Immature natural killer cell (primary cell): ENCODE results near the gene TEP1. TPM values are rescaled to one million over a fixed set of nuclear protein-coding genes. Genes with fewer than 3 reads are reported as not detected.

Experiments used
- DNase-seq, 3 donors: peaks; one replicate each; pipeline ENCODE4 v3.0.0; 2022; ENCODE audit warnings: mixed read lengths in 1 of 3
- H3K27ac Mint-ChIP-seq, 6 donors: one replicate each; pipeline ENCODE4 v1.8.0; 2020; ENCODE audit warnings: mixed read lengths in 6 of 6, mild to moderate bottlenecking in 5 of 6, inconsistent platforms in 4 of 6, moderate library complexity in 3 of 6
- H3K27me3 Mint-ChIP-seq, 3 donors: one replicate each; pipeline ENCODE4 v1.8.0; 2020 to 2021; ENCODE audit warnings: low read depth in 3 of 3, mild to moderate bottlenecking in 3 of 3, mixed read lengths in 3 of 3, moderate library complexity in 3 of 3, inconsistent platforms in 1 of 3
- H3K36me3 Mint-ChIP-seq, 3 donors: one replicate each; pipeline ENCODE4 v1.8.0; 2020; ENCODE audit warnings: mixed read lengths in 3 of 3, inconsistent platforms in 2 of 3, mild to moderate bottlenecking in 2 of 3
- H3K4me1 Mint-ChIP-seq, 2 donors: one replicate each; pipeline ENCODE4 v1.8.0; 2020; ENCODE audit warnings: inconsistent platforms in 2 of 2, mild to moderate bottlenecking in 2 of 2, mixed read lengths in 2 of 2, moderate library complexity in 1 of 2
- H3K4me3 Mint-ChIP-seq, 5 donors: one replicate each; pipeline ENCODE4 v1.8.0; 2020; ENCODE audit warnings: mild to moderate bottlenecking in 5 of 5, mixed read lengths in 5 of 5, inconsistent platforms in 3 of 5, moderate library complexity in 3 of 5
- H3K9me3 Mint-ChIP-seq, 6 donors: one replicate each; pipeline ENCODE4 v1.8.0; 2020; ENCODE audit warnings: mild to moderate bottlenecking in 6 of 6, mixed read lengths in 6 of 6, inconsistent platforms in 4 of 6, moderate library complexity in 3 of 6
- polyA plus RNA-seq, 3 donors: library from polyadenylated mRNA; unstranded; fragments of 300-500 nt; fragmentation: Illumina TruSeq; gene quantifications; one replicate each; pipeline ENCODE4 v1.2.3, GENCODE V29; 2021

TEP1 gene
- polyA plus RNA-seq, 3 donors from 2014 or later: 4.2 to 8.1 TPM; not detected in 1

- no peak for DNase-seq
- no peak overlapping the region for H3K27ac Mint-ChIP-seq
These were observed 9.6 kb upstream of the TEP1 start for GRCh38 chr14:20422886-20423285.

GRCh38 chr14:20421267-20421666 lies 8.0 kb upstream of the TEP1 start:
- Mint-ChIP-seq H3K4me3 (no peak overlapping the region), H3K27me3 (peaks cover 0 to 4% (median 2%) of the 10 kb centered on the region in 3 donors), H3K36me3 (no peaks in the 10 kb centered on the region), H3K4me1 (no peaks in the 10 kb centered on the region), H3K9me3 (no peaks in the 10 kb centered on the region), H3K27ac (no peak overlapping the region)
- DNase-seq: no peak

More at GRCh38 chr14:20422886-20423285, 9.6 kb upstream of the TEP1 start:
- H3K9me3 Mint-ChIP-seq: no peaks in the 10 kb centered on the region
- no peaks in the 10 kb centered on the region for H3K36me3 Mint-ChIP-seq
- H3K4me3 Mint-ChIP-seq: no peak overlapping the region
- H3K4me1 Mint-ChIP-seq: peaks cover 7 to 9% of the 10 kb centered on the region in 2 donors
- H3K27me3 Mint-ChIP-seq: peaks cover 0 to 4% (median 2%) of the 10 kb centered on the region in 3 donors

- Mint-ChIP-seq H3K4me3 (no peak overlapping the region), H3K9me3 (no peaks in the 10 kb centered on the region), H3K36me3 (no peaks in the 10 kb centered on the region), H3K27ac (no peak overlapping the region), H3K4me1 (peaks cover 3 to 12% of the 10 kb centered on the region in 2 donors), H3K27me3 (peaks cover 0 to 4% (median 2%) of the 10 kb centered on the region in 3 donors)
- no peak for DNase-seq
These were observed 6.1 kb upstream of the TEP1 start for GRCh38 chr14:20419419-20419818.

GRCh38 chr14:20418501-20418909 lies 5.2 kb upstream of the TEP1 start:
- no peak overlapping the region for H3K27ac Mint-ChIP-seq
- peaks cover 13 to 21% of the 10 kb centered on the region in 2 donors for H3K4me1 Mint-ChIP-seq
- H3K27me3 Mint-ChIP-seq: peaks cover 1 to 4% (median 3%) of the 10 kb centered on the region in 3 donors
- H3K36me3 Mint-ChIP-seq: no peaks in the 10 kb centered on the region
- no peaks in the 10 kb centered on the region for H3K9me3 Mint-ChIP-seq
- H3K4me3 Mint-ChIP-seq: no peak overlapping the region
- DNase-seq: no peak

GRCh38 chr14:20417250-20418186 lies 4.2 kb upstream of the TEP1 start:
- peaks cover 21 to 31% of the 10 kb centered on the region in 2 donors for H3K4me1 Mint-ChIP-seq

GRCh38 chr14:20416223-20416622 lies 2.9 kb upstream of the TEP1 start:
- no peaks in the 10 kb centered on the region for H3K9me3 Mint-ChIP-seq
- H3K4me3 Mint-ChIP-seq: no peak overlapping the region
- peaks cover 30 to 43% of the 10 kb centered on the region in 2 donors for H3K4me1 Mint-ChIP-seq
- H3K36me3 Mint-ChIP-seq: no peaks in the 10 kb centered on the region
- no peak for DNase-seq
- peaks cover 1 to 4% (median 2%) of the 10 kb centered on the region in 3 donors for H3K27me3 Mint-ChIP-seq
- peak overlapping the region in 4 of 6 donors; percentile 5 to 22 (median 10) for H3K27ac Mint-ChIP-seq

More at GRCh38 chr14:20417250-20418186, 4.2 kb upstream of the TEP1 start:
- no peak for DNase-seq
- H3K36me3 Mint-ChIP-seq: no peaks in the 10 kb centered on the region
- H3K4me3 Mint-ChIP-seq: no peak overlapping the region
- H3K9me3 Mint-ChIP-seq: no peaks in the 10 kb centered on the region
- no peak overlapping the region for H3K27ac Mint-ChIP-seq
- peaks cover 1 to 4% (median 2%) of the 10 kb centered on the region in 3 donors for H3K27me3 Mint-ChIP-seq

GRCh38 chr14:20415782-20416206 lies 2.5 kb upstream of the TEP1 start:
- DNase-seq: peak; percentile 40 to 52 (median 47)
- peak overlapping the region in 5 of 6 donors; percentile 7 to 78 (median 22) for H3K27ac Mint-ChIP-seq
- H3K4me3 Mint-ChIP-seq: peak overlapping the region in 2 of 5 donors; percentile 0 to 5
- H3K36me3 Mint-ChIP-seq: no peaks in the 10 kb centered on the region
- H3K27me3 Mint-ChIP-seq: peaks cover 1 to 4% (median 2%) of the 10 kb centered on the region in 3 donors
- peaks cover 34 to 47% of the 10 kb centered on the region in 2 donors for H3K4me1 Mint-ChIP-seq
- H3K9me3 Mint-ChIP-seq: no peaks in the 10 kb centered on the region

GRCh38 chr14:20413744-20414082 lies 412 bp upstream of the TEP1 start:
- peak; percentile 10 to 27 (median 21) for DNase-seq
- Mint-ChIP-seq H3K4me1 (peaks cover 36 to 61% of the 10 kb centered on the region in 2 donors), H3K9me3 (no peaks in the 10 kb centered on the region), H3K36me3 (no peaks in the 10 kb centered on the region), H3K27me3 (peaks cover 0 to 2% (median 1%) of the 10 kb centered on the region in 3 donors), H3K4me3 (peak overlapping the region; percentile 96 to 100 (median 99)), H3K27ac (peak overlapping the region; percentile 94 to 100 (median 98))

- peaks cover 37 to 61% of the 10 kb centered on the region in 2 donors for H3K4me1 Mint-ChIP-seq
- peak; percentile 38 to 49 (median 46) for DNase-seq
- H3K27ac Mint-ChIP-seq: peak overlapping the region; percentile 94 to 100 (median 98)
- peaks cover 0 to 4% (median 0%) of the 10 kb centered on the region in 3 donors for H3K36me3 Mint-ChIP-seq
- peaks cover 0 to 2% (median 1%) of the 10 kb centered on the region in 3 donors for H3K27me3 Mint-ChIP-seq
- H3K4me3 Mint-ChIP-seq: peak overlapping the region; percentile 96 to 100 (median 99)
- H3K9me3 Mint-ChIP-seq: no peaks in the 10 kb centered on the region
These were observed 890 bp downstream of the TEP1 start for GRCh38 chr14:20412411-20412810.

- peaks cover 0 to 2% (median 1%) of the 10 kb centered on the region in 3 donors for H3K27me3 Mint-ChIP-seq
- no peaks in the 10 kb centered on the region for H3K9me3 Mint-ChIP-seq
- no peak for DNase-seq
- H3K4me1 Mint-ChIP-seq: peaks cover 41 to 71% of the 10 kb centered on the region in 2 donors
- peaks cover 0 to 22% (median 21%) of the 10 kb centered on the region in 3 donors for H3K36me3 Mint-ChIP-seq
- H3K27ac Mint-ChIP-seq: peak overlapping the region; percentile 1 to 67 (median 27)
- H3K4me3 Mint-ChIP-seq: no peak overlapping the region
These were observed 4.1 kb downstream of the TEP1 start for GRCh38 chr14:20409226-20409625.

GRCh38 chr14:20403521-20403920 lies 9.8 kb downstream of the TEP1 start:
- Mint-ChIP-seq H3K4me3 (no peak overlapping the region), H3K27me3 (peaks cover 0 to 2% (median 0%) of the 10 kb centered on the region in 3 donors), H3K4me1 (peaks cover 11 to 23% of the 10 kb centered on the region in 2 donors), H3K27ac (no peak overlapping the region), H3K36me3 (peaks cover 15 to 56% (median 32%) of the 10 kb centered on the region in 3 donors), H3K9me3 (no peaks in the 10 kb centered on the region)
- DNase-seq: no peak

GRCh38 chr14:20400965-20401593 lies 12.2 kb downstream of the TEP1 start:
- Mint-ChIP-seq H3K27ac (peak overlapping the region in 3 of 6 donors; percentile 2 to 35 (median 3)), H3K4me1 (peaks cover 7 to 14% of the 10 kb centered on the region in 2 donors), H3K9me3 (no peaks in the 10 kb centered on the region), H3K36me3 (peaks cover 15 to 57% (median 30%) of the 10 kb centered on the region in 3 donors), H3K27me3 (peaks cover 0 to 2% (median 0%) of the 10 kb centered on the region in 3 donors), H3K4me3 (no peak overlapping the region)
- DNase-seq: no peak

GRCh38 chr14:20400589-20400964 lies 12.7 kb downstream of the TEP1 start:
- no peak overlapping the region for H3K4me3 Mint-ChIP-seq
- H3K4me1 Mint-ChIP-seq: peaks cover 6 to 10% of the 10 kb centered on the region in 2 donors
- H3K27me3 Mint-ChIP-seq: peaks cover 0 to 4% (median 2%) of the 10 kb centered on the region in 3 donors
- DNase-seq: no peak
- no peaks in the 10 kb centered on the region for H3K9me3 Mint-ChIP-seq
- H3K27ac Mint-ChIP-seq: peak overlapping the region in 3 of 6 donors; percentile 2 to 15 (median 14)
- peaks cover 15 to 62% (median 33%) of the 10 kb centered on the region in 3 donors for H3K36me3 Mint-ChIP-seq
